Ovary (tissue), 9 donors: ENCODE measurements around the gene CFAP299. TPM values are rescaled to one million over a fixed set of nuclear protein-coding genes. Genes with fewer than 3 reads are reported as not detected.

Experiments
- DNase-seq, 5 donors: peaks; one replicate each; pipeline ENCODE4 v3.0.0-alpha.2; 2019 to 2020
- H3K27ac ChIP-seq, 2 donors: fragments of 200-600 bp; one replicate each; pipeline versions ENCODE4 v1.5.1 to v1.8.0; 2019 to 2022
- H3K27me3 ChIP-seq: fragments of 200-600 bp; one replicate; pipeline ENCODE4 v1.8.0; 2022
- H3K36me3 ChIP-seq: fragments of 200-600 bp; sonication (generic); one replicate; pipeline ENCODE4 v1.5.1; 2019
- H3K4me1 ChIP-seq: one replicate; pipeline ENCODE4 v1.8.1; 2013; ENCODE audit warnings: mild to moderate bottlenecking, moderate library complexity; ENCODE audit not compliant: insufficient read depth
- H3K4me3 ChIP-seq: fragments of 200-600 bp; sonication (generic); one replicate; pipeline ENCODE4 v1.5.1; 2017
- H3K9me3 ChIP-seq, 2 donors: fragments of 200-600 bp in 1 of 2; sonication (generic) in 1 of 2; one replicate each; pipeline versions ENCODE4 v1.5.1 to v1.8.1; 2013 to 2019; ENCODE audit warnings: mild to moderate bottlenecking in 1 of 2, moderate library complexity in 1 of 2
- EP300 ChIP-seq: sonication (generic); formaldehyde crosslinking; IDR thresholded peaks from one replicate; pipeline ENCODE4 v1.6.1; 2017; ENCODE audit warnings: antibody characterized with exemption
- POLR2A ChIP-seq: fragments of 450-650 bp; IDR thresholded peaks from one replicate; pipeline ENCODE4 v1.6.1; 2017; ENCODE audit warnings: antibody characterized with exemption, mild to moderate bottlenecking, moderate library complexity
- WGBS, 3 donors: extraction: QIAGEN DNeasy Blood & Tissue Kit in 1 of 3; methylation state at CpG; one replicate each; pipeline versions ENCODE4 v1.1.5 to v1.1.7; 2013 to 2017; 5-methylcytosine and 5-hydroxymethylcytosine counted together
- intact Hi-C, 4 donors: fragments of 100-400 bp; cut with DNase I; formaldehyde crosslinking; loops; one replicate each; pipeline versions ENCODE4 v1.11.0 to v1.15.1; 2022 to 2023
- polyA plus RNA-seq, 2 donors: library from polyadenylated mRNA; stranded (reverse); fragments of 200-250 nt in 1 of 2; fragments of 350-450 nt in 1 of 2; fragmentation: Illumina TruSeq in 1 of 2; extraction: RNeasy Lipid Tissue Mini Kit (QIAGEN cat#74804) in 1 of 2; gene quantifications; one replicate each; pipeline ENCODE4 v1.2.3, GENCODE V29; 2013 to 2014
- total RNA-seq, 7 donors: library from RNA; depleted of rRNA in 2 of 7; stranded (reverse); fragments of >200 nt in 2 of 7; fragmentation: NEBNext Ultra II Directional in 3 of 7; extraction: Animal tissue kit (Norgen Biotek cat#: 25700) in 3 of 7; gene quantifications; one replicate each; pipeline versions ENCODE4 v1.1.0 to v1.2.4, GENCODE V29; 2016 to 2023
- TF ChIP-seq, protein P1 (sequence below), 3 donors: fragments of 450-650 bp in 2 of 3; fragments of 200-600 bp in 1 of 3; IDR thresholded peaks; one replicate each; pipeline versions ENCODE4 v1.5.1 to v1.8.0; 2016 to 2022; ENCODE audit warnings: antibody characterized with exemption in 3 of 3, mild to moderate bottlenecking in 1 of 3
- donor health status: DM: no; HTN: no; CAD: no; lungs with moderate emphysema.
- donor health status: DM: no; HTN: no; CAD: no.
- donor health status: Bipolar disorder and iron deficiency.
- donor health status: DM: yes; HTN: yes; CAD: no.
- donor health status: DM: no; HTN: no; CAD: no.
- donor health status: DM: yes; HTN: yes; CAD: no.

Gene CFAP299
- total and polyA plus RNA-seq, 9 donors, result 0.32 to 17.0 (median 0.97) TPM; not detected in 2

DNA sequence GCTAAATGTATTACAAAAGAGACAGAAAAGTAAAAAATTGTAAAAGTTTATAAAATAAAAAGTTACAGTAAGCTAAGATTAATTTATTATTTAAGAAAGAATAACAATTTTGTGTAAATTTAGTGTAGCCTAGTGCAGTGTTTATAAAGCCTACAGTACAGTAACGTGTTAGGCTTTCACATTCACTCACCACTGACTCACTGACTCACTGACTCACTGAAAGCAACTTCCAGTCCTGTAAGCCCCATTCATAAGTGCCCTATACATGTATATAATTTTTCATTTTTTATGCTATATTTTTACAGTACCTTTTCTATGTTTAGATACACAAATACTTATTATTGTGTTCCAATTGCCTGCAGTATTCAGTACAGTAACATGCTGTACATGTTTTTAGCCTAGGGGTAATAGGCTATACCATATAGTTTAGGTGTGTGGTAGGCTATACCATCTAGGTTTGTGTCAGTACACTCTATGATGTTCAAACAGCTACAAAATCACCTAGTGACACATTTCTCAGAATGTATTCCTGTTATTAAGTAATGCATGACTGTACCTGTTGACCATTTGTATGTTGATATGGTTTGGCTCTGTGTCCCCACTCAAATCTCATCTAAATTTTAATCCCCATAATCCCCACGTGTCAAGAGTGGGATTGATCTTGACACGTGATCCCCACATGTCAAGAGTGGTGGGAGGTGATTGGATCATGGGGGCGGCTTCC, 57.9 kb downstream of the CFAP299 start:
- H3K36me3 ChIP-seq, result no peaks in the 10 kb centered on the region
- TF ChIP-seq, protein P1, sequence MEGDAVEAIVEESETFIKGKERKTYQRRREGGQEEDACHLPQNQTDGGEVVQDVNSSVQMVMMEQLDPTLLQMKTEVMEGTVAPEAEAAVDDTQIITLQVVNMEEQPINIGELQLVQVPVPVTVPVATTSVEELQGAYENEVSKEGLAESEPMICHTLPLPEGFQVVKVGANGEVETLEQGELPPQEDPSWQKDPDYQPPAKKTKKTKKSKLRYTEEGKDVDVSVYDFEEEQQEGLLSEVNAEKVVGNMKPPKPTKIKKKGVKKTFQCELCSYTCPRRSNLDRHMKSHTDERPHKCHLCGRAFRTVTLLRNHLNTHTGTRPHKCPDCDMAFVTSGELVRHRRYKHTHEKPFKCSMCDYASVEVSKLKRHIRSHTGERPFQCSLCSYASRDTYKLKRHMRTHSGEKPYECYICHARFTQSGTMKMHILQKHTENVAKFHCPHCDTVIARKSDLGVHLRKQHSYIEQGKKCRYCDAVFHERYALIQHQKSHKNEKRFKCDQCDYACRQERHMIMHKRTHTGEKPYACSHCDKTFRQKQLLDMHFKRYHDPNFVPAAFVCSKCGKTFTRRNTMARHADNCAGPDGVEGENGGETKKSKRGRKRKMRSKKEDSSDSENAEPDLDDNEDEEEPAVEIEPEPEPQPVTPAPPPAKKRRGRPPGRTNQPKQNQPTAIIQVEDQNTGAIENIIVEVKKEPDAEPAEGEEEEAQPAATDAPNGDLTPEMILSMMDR (IDR thresholded peaks at IDR 0.05), result no peak
- H3K27me3 ChIP-seq, result no peaks in the 10 kb centered on the region
- intact Hi-C loops, result no loop called here
- H3K4me3 ChIP-seq, result no peak overlapping the region
- DNase-seq, result no peak
- WGBS, 3 donors, result 73 to 79% (median 79%) methylated on average over 4 of the region's 4 CpGs
- no peaks in the 10 kb centered on the region for H3K4me1 ChIP-seq
- H3K9me3 ChIP-seq, result no peaks in the 10 kb centered on the region
- no peak overlapping the region for H3K27ac ChIP-seq

GRCh38 chr4:80393970-80394250, 58.4 kb downstream of the CFAP299 start:
- WGBS, 3 donors, result 93 to 95% (median 94%) methylated on average over 1 of the region's 1 CpG
- TF ChIP-seq, protein P1 (IDR thresholded peaks at IDR 0.05), result no peak
- Histone ChIP-seq H3K27ac (no peak overlapping the region), H3K27me3 (no peaks in the 10 kb centered on the region), H3K4me1 (no peaks in the 10 kb centered on the region), H3K9me3 (no peaks in the 10 kb centered on the region), H3K36me3 (no peaks in the 10 kb centered on the region), H3K4me3 (no peak overlapping the region)
- intact Hi-C loops, result no loop called here
- no peak for DNase-seq

GRCh38 chr4:80407246-80407645, 71.7 kb downstream of the CFAP299 start:
- H3K4me3 ChIP-seq, result no peak overlapping the region
- H3K4me1 ChIP-seq, result no peaks in the 10 kb centered on the region
- no peak for DNase-seq
- TF ChIP-seq, protein P1 (IDR thresholded peaks at IDR 0.05), result no peak
- TF ChIP-seq EP300 (no peak), POLR2A (no peak)
- WGBS, 3 donors, result 70 to 76% (median 73%) methylated on average over 4 of the region's 4 CpGs
- H3K36me3 ChIP-seq, result no peaks in the 10 kb centered on the region
- H3K27ac ChIP-seq, result no peak overlapping the region
- intact Hi-C loops, result no loop called here
- H3K9me3 ChIP-seq, result no peaks in the 10 kb centered on the region
- no peaks in the 10 kb centered on the region for H3K27me3 ChIP-seq

DNA sequence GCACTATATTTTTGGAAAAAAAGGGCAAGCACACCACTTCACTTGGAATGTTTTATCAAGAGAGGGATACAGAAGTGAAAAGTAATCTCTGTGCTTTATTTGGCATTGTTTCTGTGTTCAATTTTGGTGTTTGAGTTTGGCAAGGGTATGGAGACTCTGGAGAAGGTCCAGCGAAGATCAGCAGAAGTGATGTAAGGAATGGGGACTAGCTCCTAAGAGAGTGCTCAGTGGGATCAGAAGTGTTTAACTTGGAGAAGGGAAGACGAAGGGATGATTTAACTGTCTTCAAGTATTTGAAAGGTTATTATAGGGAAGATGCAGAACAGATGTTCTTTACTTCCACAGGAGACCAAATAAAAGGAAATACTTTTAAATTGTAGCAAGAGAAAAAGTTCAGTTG, 74.3 kb downstream of the CFAP299 start:
- intact Hi-C loops, result no loop called here
- H3K4me1 ChIP-seq, result no peaks in the 10 kb centered on the region
- H3K4me3 ChIP-seq, result no peak overlapping the region
- H3K27ac ChIP-seq, result no peak overlapping the region
- TF ChIP-seq EP300 (no peak), POLR2A (no peak)
- TF ChIP-seq, protein P1 (IDR thresholded peaks at IDR 0.05), result no peak
- no peaks in the 10 kb centered on the region for H3K27me3 ChIP-seq
- no peaks in the 10 kb centered on the region for H3K9me3 ChIP-seq
- WGBS, 3 donors, result 51 to 56% (median 54%) methylated on average over 2 of the region's 2 CpGs
- no peaks in the 10 kb centered on the region for H3K36me3 ChIP-seq
- DNase-seq, result no peak
